HG02642 (cell line): Measurements from ENCODE around the gene ADM2.

Source experiments
- ATAC-seq: cut with Tn5 transposase; IDR thresholded peaks from one replicate; pipeline ENCODE4 v1.9.1; 2021; ENCODE audit warnings: mild to moderate bottlenecking; ENCODE audit not compliant: unreplicated experiment, poor library complexity

The ADM2 gene

DNA sequence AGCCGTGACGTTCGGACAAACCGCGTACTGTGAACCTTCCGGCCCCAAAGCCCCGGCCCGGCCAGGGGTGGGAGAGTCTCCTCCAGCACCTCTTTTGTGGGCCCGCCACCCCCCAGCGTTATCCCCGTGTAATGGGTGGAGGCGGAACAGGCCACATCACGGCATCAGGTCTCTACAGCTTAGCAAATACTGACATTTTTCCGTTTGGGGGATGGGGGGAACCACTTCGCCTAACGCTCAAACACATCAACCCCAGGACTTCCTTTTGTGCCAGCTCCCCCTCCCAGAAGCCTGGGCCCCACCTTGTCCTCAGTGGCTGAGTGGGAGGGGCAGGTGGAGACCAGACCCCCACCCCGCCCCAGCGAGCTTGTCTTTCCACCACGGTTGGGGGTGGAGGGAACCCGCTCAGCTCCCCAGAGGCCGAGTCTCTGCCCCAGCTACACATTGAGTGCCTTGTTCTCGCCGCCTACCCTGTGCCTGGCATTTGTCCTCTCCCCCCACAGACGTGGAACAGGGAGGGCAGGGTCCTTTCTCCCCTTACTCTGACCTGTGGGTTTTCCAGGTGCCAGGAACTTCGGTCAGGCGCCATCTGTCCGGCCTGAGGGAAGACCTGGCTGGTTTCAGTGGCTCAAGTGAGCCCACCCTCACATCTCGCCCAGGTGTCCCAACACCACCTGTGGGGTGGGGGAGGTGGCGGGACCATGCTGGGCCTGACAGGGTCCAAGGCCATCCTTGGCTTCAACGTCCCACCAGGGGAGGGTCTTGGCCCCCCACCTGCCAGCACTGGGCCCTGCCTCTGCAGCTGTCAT, 36.1 kb upstream of the ADM2 start:
- no peak for ATAC-seq

DNA sequence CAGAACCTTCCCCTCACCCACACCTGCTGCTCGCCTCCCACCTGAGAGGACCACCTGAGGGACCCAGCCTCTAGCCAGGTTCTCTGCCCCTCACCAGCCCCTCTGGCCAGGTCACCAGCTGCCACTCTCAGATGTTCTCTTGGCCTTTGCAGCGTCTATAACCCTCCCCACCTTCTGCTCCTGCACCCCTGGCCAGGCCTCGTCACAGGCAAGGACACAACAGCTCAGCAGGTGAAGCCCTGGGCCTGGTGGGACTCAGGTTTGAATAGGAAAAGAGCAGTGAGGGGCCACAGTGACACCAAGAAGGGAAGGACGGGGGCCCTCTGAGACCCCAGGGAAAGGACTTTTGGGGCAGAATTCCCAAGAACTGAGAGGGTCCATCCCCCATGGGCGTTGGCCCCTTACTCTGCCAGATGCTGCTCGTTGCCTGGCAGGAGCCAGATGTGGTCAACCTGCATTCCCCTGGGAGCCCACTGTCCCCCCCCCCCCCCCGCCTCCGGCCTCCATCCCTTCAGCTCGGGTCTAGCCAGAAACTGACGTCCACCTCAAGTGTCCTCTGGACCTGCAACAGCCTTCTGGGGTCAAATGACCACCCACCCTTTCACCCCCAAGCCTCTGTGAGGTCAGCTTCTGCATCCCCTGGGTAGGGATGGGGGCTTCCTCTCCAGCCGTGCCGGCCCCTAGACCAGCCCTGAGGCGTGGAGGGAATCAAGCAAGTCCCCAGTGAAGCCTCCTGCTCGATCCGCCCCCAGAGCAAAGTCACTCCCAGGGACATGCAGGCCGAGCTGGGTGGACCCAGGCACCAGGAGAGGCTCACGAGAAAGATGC, 35.2 kb upstream of the ADM2 start:
- no peak for ATAC-seq

DNA sequence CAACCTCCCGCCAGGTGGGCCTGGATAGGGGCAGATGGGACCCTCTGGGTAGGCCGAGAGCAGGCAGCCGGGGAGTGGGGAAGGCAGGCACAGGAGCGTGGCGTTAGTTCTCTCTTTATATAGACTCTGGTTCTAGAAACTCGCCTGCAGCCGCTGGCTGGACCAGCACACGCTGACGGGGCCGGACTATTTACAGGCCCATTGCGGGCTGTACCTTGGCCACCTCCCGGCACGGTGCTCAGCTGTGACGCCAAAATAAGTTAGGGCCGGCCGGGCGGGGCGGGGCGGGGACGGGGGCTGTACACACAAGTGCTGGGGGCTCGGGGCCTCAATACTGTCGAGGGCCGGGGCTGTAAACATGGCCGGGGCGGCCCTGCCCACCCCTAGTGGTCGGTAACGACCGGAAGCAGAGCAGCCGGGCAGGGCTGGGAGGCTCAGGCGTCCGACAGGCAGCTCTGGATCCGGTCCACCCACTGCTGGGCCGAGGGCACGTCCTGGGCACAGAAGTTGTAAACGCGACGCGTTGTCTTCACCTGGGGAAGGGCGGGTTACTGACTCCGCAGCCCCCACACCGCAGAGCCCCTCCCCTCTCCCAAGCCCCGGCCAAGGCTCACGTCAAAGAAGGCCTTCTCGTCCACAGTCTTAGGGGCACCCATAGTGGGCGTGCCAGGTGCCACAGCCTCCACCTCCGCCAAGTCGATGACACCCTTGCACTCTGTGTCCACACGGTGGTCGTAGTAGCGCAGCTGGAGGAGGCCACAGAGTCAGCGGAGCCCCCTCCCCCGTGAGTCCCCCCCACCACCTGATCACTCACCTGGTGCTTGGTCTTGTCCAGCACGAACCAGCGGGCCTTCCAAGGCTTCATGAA, 34.4 kb upstream of the ADM2 start:
- ATAC-seq: no peak

DNA sequence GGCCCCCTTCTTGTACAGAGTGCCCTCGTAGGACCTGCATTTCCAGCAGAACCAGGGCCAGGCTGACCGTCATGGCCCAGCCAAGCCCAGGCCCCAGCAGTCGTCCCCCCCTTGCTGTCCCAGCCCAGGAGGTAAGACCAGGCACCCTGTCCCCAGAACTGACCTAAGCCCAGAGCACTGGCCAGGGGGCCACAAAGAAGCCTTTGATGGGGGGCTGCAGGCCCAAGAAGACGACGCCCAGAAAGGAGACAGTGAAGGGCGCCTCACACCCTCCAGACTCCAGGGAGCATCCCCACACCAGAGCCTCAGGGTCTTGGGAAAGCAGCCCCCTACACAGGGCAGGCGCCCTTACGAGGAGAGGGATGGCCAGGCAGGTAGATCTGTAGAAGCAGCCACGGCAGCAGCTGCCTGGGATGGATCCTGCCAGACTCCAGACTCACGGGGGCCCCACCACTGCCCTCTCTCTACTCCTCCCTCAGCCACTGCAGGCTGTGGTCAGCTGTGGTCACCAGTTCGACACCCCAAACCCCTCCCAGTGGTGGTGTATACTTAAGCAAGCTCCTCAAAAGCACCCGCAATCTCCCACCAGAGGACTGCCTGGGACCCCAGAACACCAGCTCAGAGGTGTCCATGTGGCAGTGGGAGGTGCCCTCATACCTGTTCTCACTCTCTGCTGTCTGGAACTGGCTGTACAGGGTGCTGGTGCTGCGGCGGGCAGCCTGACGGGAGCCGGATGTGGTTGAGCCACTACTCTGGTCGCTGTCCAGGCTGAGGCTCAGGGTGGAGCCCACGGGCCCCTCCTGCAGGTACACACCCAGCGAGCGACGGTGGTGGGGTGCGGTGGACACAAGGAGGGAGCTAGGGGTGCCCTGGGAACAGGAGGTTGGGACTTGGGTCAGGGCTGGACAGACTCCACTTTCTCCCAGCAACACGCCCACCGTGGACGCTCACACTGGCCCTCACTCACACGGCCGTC, 33.5 kb upstream of the ADM2 start:
- ATAC-seq: no peak

DNA sequence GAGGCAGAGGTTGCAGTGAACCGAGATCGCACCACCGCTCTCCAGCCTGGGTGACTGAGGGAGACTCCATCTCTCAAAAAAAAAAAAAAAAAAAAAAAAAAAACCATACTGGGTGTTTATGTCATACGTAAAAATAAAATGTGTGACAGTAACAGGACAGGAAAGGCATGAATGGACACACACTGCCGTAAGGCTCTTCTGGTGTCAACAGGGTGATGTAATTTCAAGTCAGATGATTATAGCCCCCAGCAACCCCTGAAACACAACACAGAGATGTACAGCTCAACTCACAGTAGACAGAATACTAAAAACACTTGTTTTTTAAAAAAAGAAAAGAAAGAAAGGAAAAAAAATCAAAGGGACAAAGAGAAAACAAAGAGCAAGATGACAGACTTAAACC, 28.7 kb upstream of the ADM2 start:
- ATAC-seq: no peak

DNA sequence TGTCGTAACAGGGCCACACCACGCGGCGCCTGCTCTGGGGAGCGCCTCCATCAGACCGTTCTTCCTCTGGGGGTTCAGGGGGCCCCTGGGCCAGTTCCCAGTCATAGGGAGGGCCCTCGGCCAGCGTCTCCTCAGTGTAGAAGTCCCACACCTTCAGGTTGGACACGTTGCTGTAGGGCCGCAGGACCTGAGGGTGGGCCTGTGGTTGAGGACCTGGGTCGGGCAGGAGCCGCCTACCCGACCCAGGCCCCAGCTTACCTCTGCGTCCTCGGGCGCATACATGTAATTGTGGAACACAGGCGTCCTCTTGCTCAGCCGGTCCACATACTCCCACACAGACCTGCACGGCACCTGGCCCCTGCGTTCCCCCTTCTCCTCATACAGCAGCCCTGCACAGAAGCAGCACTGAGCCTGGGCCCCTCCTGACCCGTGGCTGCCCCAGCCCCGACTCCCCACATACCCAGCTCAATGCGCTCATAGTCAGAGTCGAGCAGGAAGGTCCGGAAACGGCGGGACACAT, 26.7 kb upstream of the ADM2 start:
- ATAC-seq: no peak

DNA sequence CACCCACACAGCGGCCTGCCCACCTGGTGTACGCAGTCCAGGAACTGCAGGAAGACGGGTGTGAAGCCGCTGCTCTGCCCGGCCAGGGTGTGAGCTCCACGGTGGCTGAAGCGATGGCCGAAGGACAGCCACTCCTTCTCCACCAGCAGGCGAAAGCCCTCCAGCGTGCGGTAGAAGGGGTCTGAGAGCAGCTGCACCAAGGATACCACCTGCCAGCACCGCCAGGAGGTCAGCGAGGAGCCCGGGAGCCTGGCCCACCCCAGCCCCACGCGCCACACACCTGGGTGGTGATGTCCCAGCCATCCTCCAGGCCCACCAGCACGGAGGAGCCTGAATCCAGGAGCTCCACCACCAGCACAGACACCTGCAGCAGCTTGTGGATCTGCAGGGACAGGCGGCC, 26.1 kb upstream of the ADM2 start:
- ATAC-seq: no peak

DNA sequence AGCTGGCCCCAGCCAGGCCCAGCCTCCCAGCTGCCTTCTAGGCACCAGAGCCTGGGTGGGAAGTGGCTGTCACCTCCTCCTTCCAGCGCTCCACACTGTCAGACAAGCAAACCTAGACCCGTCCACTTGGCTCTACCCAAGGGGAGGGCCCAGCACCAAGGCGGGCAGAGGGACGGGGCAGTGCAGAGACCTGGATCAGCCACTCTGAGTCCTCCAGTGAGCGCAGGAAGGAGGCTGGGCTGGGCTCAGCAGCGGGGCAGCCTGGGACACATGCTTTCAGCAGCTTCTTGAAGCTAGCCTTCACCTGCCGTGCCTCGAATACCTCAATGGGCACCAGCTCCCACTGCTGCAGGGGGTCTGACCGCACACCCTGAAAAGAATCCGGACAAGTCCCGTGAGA, 25.3 kb upstream of the ADM2 start:
- no peak for ATAC-seq

DNA sequence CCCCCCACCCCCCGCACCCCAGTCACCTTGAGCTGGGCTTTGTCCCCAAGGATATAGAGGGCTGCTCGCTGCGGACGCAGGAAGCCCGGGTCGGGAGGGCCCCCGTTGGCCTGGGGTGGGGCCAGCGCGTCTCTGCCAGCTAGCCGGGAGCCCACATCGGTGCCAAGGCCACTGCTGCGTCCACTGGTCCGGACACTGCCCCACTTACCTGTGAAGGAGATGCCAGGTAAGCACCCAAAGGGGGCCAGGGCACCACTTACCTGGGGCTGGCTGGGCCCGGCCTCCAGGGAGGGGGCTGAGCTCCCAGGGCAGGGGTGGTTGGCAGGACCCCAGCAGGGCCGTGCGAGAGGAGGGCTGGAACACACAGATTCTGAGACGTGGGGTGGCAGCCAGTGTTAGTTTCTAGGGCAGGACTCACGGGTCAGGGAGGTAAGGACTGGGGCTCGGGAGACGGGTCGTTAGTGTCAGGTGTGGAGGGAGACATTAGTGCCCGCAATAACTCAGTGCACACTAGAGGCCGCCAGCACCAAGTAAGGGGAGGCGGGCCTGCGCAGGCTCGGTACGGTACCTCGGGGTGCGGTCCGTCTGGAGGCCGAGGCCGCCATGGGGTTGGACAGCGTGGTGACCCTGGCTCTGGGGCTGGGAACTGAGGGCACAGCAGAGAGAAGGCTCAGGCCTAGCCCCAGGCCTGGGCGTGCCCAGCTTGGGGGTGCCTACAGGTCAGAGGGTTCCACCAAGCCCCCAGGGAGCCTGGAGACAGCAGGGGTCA, 24.7 kb upstream of the ADM2 start:
- no peak for ATAC-seq

DNA sequence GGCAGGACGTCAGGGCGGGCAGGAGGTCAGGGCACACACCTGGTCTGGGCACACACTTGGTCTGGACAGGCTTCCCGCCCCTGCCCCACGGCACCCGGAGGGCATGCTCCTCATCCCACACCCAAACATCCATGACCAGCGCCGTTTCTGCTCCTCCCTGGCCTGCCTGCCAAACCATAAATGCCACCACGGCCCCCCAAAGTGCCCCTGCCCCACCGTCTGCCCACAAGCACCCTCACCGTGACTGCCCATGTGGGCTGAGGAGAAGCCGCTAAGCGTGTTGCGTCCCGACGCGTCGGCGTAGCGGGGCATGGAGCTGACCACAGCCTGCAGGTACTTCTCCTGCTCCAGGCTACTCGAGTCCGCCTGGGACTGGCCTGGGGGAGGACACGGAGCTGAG, 22.3 kb upstream of the ADM2 start:
- no peak for ATAC-seq

DNA sequence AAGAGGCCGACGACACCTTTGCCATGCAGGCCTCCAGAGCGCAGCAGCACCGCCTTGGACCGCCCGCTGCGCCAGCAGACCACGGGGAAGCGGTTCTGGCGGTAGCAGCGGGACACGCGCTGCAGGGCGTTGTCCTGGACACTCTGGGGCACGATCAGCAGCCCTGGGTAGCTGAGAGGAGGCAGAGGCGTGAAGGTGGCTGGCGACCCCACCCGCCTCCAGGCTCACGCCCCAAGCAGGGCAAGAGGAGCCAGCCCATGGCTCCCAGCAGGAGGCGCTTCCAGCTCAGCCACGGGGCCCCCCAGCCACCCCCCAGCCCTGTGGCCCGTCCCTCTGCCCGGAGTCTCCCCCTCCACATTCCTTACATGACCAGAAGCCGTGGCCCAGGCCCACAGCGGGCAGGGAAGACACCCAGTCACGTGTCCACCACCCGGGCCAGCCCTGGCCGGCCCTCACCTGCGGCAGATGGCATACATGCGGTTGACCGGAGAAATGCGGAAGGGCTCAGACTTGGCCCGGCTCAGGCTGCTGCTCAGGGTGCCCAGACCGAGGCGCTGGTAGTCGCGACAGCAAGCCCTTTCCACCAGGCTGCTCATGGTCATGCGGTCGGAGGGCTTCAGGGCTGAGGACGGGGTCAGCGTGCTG, 21.7 kb upstream of the ADM2 start:
- ATAC-seq: no peak

DNA sequence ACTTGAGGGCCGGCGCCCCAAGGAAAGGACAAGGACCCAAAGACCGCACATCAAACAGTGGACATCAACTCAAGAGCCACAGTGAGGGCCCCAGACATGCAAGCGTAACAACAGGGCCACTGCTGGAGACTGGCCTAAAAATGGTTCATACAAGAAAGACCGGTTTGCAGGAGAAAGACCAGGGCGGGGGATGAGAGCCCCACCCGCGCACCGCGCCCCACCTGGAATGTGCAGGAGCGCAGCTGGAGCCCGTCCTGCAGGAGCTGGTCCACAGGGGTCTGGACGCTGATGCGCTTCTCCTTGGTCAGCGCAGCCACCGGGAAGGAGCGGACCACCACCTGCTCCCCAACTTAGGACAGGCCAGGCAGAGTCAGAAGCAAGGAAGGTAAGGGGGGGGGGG, 20.4 kb upstream of the ADM2 start:
- no peak for ATAC-seq

DNA sequence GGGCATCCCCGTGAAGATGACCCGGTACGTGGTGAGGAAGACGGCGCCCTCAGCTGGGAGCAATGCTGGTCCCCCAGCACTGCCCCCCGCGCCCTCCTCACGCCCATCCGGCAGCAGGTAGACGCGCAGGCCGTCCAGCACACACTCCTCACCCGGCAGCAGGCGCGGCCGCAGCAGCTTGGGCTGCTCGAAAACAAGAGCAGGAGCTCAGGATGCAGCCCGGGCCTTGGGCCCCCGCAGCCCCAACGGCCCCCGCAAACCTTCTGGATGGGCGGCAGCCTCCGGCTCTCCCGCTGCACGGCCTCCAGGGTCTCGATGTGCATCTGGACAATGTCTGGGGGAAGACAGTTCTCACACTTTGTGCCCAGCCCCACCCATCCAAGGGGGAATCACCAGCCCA, 19.8 kb upstream of the ADM2 start:
- ATAC-seq: no peak

DNA sequence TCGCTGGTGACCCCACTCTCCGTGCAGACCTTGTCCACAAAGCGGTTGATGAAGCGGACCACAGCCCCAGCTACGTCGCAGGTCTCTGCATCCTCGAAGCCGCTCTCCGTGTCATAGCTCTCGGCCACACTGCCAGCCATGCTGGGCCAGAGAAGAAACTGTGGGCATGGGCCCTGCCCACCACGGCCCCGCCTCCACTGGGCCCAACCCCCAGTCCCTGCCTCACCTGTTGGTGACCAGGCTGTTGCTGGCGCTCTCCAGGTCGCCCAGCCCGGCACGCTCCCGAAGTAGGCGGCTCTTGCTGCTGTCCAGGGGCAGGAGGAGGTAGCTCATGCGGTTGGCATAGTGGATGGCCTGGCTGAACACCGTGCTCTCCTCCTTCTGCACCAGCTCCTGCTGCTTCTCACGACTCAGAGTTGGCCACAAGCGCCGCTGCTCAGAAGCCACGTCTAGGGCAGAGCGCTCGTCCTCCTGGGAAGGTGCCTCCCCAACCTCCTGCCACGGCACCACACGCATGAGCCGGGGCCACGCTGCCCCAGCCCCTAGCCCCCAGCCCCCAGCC, 19.3 kb upstream of the ADM2 start:
- ATAC-seq: no peak

DNA sequence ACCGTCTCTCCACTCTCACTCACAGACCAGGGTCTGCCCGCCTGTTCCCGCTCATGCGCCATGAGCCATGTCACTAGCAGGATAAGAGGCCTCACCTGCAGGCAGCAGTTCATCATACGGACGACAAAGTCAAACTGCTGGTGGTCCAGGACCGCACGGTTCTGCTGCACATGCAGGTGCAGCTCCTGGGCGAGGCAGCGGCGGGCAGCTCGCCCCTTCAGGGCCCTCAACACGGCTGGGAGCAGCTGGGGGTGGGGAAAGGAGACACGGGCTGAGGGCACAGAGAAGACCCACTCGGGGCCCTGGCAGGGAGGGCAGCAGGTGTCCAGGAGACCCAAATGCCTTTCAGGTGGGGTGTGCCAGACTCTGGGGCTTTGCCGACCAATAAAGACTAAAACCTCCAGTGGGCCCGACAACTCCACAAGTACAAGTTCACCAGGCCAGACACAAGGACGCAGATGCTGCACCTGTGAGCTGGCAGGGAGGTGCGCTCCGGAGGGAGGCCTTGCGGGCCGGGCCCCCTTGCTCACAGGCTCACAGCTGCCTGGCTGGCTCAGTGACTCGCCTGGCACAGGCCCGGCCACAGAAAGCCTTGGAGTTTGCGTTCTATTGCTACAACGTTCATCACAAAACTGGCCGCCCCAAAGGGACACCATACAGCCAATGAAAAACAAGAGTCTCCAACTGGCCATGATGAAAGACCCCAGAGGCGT, 18.0 kb upstream of the ADM2 start:
- no peak for ATAC-seq

DNA sequence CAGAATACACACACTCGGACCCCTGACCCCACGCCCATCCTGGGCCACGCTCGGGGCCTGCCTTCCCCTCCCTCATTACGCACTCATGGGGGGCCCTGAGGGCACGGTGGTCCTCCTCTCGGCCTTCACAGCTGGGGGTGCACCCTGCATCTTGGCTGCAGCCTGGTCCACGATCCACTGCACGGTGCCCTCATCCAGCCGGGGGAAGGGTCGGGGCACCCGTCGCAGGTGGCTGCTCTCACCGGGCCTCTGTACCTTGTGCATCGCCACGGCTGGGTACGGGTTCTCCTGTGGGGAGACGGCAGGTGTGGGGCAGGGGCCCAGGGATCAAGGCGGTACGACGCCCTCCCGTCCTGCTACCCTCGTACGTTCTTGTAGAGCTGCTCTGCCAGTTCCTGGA, 16.9 kb upstream of the ADM2 start:
- no peak for ATAC-seq
